ENCODE data around the gene CRKL. TPM values are rescaled to one million over a fixed set of nuclear protein-coding genes. Genes with fewer than 3 reads are reported as not detected.

Gene CRKL
- total RNA-seq, 1 experiment from 2014 or later: 106 TPM

DNA sequence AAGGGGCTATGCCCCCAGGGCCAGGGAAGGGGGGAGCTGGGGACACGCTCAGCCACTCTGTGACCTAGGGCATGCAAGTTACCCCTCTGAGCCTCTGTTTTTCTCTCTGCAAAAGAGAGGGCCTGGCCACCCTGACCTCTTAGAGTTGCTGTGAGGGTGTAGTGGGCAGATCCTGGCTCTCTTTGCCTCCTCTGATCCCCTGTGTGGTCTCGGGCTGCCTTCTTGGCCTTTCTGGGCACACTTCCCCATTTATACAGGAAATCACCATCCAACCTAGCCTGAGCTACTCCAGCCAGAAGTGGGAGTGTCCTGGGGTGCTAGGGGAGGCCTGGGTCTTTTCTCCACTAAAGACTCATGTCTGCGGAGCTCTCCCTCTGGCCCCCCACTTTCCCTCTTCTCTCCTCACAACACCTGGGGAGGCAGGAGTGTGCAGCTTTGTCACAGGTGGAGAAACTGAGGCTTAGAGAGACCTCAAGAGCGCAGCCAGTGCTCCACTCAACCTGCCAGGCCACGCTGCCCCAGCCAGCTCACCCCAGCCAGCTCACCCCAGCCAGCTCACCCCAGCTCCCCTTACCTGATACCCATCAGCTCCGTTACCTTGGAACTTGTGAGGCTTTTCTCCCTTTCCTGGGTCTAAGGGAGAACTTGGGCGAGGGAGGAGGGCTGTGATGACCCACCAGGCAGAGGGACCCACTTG is 51.2 kb downstream of the CRKL start:
- no peak overlapping the region for H3K27ac Mint-ChIP-seq
- H3K4ac ChIP-seq (ENCODE audit: low read depth, low read length): no peak overlapping the region
- H3K4me1 Mint-ChIP-seq: peaks cover 23 to 36% of the 10 kb centered on the region in 2 experiments
- no peak overlapping the region for H4K91ac ChIP-seq (ENCODE audit: insufficient read length, low read depth, low read length)
- H3K4me2 ChIP-seq (ENCODE audit: insufficient read depth, insufficient read length, low read length): no peak overlapping the region
- no peak overlapping the region for H4K5ac ChIP-seq (ENCODE audit: insufficient read length, low read depth, low read length)
- H3K14ac ChIP-seq (ENCODE audit: insufficient read depth, low read length): no peak overlapping the region
- H2BK20ac ChIP-seq (ENCODE audit: low read depth, low read length, poor library complexity, severe bottlenecking): no peak overlapping the region
- H3K23me2 ChIP-seq (ENCODE audit: insufficient read length, low read depth, low read length, poor library complexity, severe bottlenecking): no peaks in the 10 kb centered on the region
- H3K9ac ChIP-seq (ENCODE audit: extremely low read depth, insufficient read length, low read length): no peak overlapping the region
- H3K56ac ChIP-seq (ENCODE audit: insufficient read length, low read depth, low read length): no peak overlapping the region
- H3K4me1 ChIP-seq (ENCODE audit: insufficient read depth, low read length): no peaks in the 10 kb centered on the region; the same call in 1 of the 2 replicates
- peaks cover 29% of the 10 kb centered on the region; the same call in 1 of the 2 replicates for H3K27me3 ChIP-seq (ENCODE audit: insufficient read depth, low read length)
- no peaks in the 10 kb centered on the region for H4K20me1 ChIP-seq (ENCODE audit: control insufficient read depth, insufficient read depth, insufficient read length)
- H2BK120ac ChIP-seq (ENCODE audit: low read depth, low read length, poor library complexity, severe bottlenecking): no peak overlapping the region
- H4K8ac ChIP-seq (replicated peaks; ENCODE audit: insufficient read length, low read depth, low read length): no peak overlapping the region
- H3K9me3 Mint-ChIP-seq: no peaks in the 10 kb centered on the region; a peak in 1 of 5 replicates
- no peak overlapping the region for H3T11ph ChIP-seq (ENCODE audit: low read length)
- no peak overlapping the region for H3K27ac ChIP-seq (ENCODE audit: insufficient read length, low read depth, low read length)
- H2AFZ ChIP-seq (ENCODE audit: low read length): no peak overlapping the region
- no peak overlapping the region for H2BK15ac ChIP-seq (ENCODE audit: low read depth, low read length)
- no peak overlapping the region for H2BK5ac ChIP-seq (ENCODE audit: insufficient read length, low read length)
- H3K18ac ChIP-seq (ENCODE audit: insufficient read length, low read depth, low read length): no peak overlapping the region
- H2BK12ac ChIP-seq (ENCODE audit: insufficient read length, low read depth, low read length): no peak overlapping the region
- H3K36me3 Mint-ChIP-seq (ENCODE audit: insufficient read depth in 1 of 3, low read depth in 3 of 3): no peaks in the 10 kb centered on the region; a peak in 1 of 7 replicates
- H3K79me1 ChIP-seq (ENCODE audit: insufficient read depth, low read depth, low read length, poor library complexity, severe bottlenecking): no peaks in the 10 kb centered on the region
- no peak for DNase-seq
- no peaks in the 10 kb centered on the region for H3K79me2 ChIP-seq (ENCODE audit: insufficient read depth, low read length)
- H3K9me3 ChIP-seq (ENCODE audit: control insufficient read depth, low read depth, low read length): no peaks in the 10 kb centered on the region
- no peak overlapping the region; a peak in 1 of 5 replicates for H3K4me3 Mint-ChIP-seq
- no CpG with 5 or more reads among the region's 7 CpGs for WGBS (ENCODE audit: extremely low coverage, insufficient read length, low lambda C conversion rate)
- no peak overlapping the region for H3K23ac ChIP-seq (ENCODE audit: insufficient read length, low read depth, low read length)
- TF ChIP-seq CTCF (conservative IDR thresholded peaks at IDR 0.05): no peak
- H3K27me3 Mint-ChIP-seq (ENCODE audit: low read depth): peaks cover 91% of the 10 kb centered on the region
- no peak overlapping the region for H2AK5ac ChIP-seq (ENCODE audit: insufficient read length, low read length)
